ENCODE results near the gene GIMAP1.

Gene GIMAP1

DNA sequence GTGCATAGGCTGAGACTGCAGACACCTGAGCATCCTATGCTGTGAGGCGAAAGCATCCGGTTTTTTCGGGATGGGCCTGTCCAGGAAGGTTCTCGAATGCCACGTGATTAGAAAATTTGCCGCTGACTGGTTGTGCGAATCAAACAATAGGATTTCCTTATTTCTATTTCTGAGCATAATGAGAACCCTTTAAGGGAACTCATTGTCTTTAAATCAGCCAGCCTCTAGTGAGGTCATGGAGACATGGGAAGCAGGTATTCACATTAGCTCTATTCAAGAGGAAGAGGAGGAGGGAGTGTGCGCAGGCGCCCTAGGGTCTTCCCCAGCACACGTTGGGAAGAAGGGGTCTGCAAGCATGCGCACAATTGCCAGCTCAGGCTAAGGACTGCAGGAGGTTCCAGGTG is 5.6 kb downstream of the GIMAP1 start:
- DNase-seq (ENCODE audit: low read depth in 1 of 2, low spot score in 1 of 2) = no peak

DNA sequence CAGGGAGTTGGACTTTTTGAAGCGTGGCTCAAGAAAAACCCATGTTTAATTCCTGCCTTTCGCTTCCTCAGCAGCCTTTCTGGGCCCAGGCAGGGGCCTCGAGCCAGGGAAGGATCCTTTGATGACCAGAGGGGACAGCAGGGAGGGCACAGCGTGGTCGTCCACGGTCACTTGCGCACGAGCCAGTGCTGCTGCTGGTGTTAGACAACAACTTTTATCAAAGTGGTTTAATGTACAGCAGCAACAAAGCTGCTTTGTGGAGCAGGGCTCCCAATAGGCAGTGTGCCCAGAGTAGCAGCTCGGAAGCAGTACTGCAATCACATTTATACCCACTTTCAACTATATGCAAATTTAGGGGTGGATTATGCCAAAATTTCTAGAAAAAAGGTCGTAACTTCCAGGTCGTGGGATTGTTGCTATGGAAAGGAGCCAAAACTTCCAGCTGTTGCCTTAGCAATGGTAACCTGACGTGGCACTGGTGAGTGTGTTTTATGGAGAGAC is 6.1 kb downstream of the GIMAP1 start:
- DNase-seq (ENCODE audit: low read depth in 1 of 2, low spot score in 1 of 2) = no peak

DNA sequence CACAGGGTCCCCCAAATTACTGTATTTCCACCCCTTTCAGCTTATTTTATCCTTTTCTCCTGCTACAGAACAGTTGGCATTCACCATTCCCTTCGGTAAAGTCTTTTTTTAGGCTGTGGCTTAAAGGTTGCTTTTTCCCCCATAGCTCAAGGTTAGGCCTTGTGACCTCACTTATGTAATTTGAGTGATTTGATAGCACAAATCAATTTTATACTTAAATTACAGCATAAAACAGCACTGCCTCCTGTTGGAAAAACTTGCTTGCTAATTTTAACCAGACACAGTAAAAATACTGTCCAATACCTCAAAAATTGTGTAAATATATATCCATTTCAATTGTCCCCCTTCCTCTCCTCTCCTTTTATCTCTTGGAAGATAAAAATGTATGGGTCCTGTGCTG is 7.1 kb downstream of the GIMAP1 start:
- DNase-seq (ENCODE audit: low read depth in 1 of 2, low spot score in 1 of 2) = no peak

GRCh38 chr7:150727381-150727780 is 11.0 kb downstream of the GIMAP1 start:
- DNase-seq (ENCODE audit: low read depth in 1 of 2, low spot score in 1 of 2) = no peak

GRCh38 chr7:150728011-150728410 is 11.6 kb downstream of the GIMAP1 start:
- no peak for DNase-seq (ENCODE audit: low read depth in 1 of 2, low spot score in 1 of 2)

- no peak for DNase-seq (ENCODE audit: low read depth in 1 of 2, low spot score in 1 of 2)
Measured at GRCh38 chr7:150728609-150729008, 12.2 kb downstream of the GIMAP1 start.

- DNase-seq (ENCODE audit: low read depth in 1 of 2, low spot score in 1 of 2) = no peak
Measured at GRCh38 chr7:150731916-150732315, 15.5 kb downstream of the GIMAP1 start.

GRCh38 chr7:150732786-150733481 is 16.5 kb downstream of the GIMAP1 start:
- no peak for DNase-seq (ENCODE audit: low read depth in 1 of 2, low spot score in 1 of 2)

DNA sequence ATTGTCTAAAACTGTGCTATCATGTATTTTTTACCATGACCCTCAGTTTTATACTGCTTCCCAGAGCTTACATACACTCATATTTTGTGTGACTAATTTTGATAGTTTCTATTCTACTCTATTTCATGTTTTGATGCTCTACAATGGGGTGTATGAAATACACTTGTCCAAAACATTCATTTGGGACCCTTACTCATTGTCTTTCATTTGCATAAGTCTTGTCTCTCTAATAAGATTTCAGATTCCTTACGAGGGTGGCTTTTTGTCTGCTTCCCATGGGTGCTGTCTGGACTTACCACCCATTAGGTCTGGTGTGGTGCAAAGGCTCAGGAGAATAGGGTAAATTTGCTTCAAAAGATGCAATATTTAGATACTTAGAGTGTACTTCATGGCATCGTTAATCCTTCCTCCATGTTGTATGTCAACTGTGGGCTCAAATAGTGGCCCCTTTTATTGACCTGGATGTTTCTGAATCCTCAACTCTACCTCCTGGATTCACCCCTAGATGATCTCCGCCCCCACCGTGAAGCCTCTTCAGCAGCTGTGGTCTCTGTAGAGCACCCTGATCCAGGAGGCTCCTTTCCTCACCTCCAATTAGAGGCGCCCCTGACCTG is 17.2 kb downstream of the GIMAP1 start:
- DNase-seq (ENCODE audit: low read depth in 1 of 2, low spot score in 1 of 2) = no peak

- no peak for DNase-seq (ENCODE audit: low read depth in 1 of 2, low spot score in 1 of 2)
Measured at GRCh38 chr7:150734254-150734653, 17.8 kb downstream of the GIMAP1 start.

GRCh38 chr7:150735596-150736358 is 19.4 kb downstream of the GIMAP1 start:
- no peak for DNase-seq (ENCODE audit: low read depth in 1 of 2, low spot score in 1 of 2)

DNA sequence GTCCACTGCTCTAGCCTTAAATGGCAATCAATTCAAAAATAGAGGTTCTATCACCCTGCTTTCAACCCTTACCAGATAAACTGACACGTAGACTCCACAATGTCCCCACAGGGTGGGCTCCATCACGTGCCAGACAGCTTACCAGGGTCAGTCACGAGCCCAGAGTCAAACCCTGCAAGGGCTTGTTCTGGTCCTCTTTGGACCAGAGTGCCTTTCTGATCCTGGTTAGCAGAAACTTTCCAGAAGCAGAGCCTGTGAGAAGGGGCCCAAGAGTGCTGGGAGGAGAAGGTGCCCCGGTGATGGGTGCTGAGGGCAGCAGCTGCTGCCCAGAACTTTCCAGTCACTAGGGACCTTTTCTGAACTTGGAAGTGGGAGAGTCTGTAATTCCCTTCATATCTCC is 20.5 kb downstream of the GIMAP1 start:
- no peak for DNase-seq (ENCODE audit: low read depth in 1 of 2, low spot score in 1 of 2)

DNA sequence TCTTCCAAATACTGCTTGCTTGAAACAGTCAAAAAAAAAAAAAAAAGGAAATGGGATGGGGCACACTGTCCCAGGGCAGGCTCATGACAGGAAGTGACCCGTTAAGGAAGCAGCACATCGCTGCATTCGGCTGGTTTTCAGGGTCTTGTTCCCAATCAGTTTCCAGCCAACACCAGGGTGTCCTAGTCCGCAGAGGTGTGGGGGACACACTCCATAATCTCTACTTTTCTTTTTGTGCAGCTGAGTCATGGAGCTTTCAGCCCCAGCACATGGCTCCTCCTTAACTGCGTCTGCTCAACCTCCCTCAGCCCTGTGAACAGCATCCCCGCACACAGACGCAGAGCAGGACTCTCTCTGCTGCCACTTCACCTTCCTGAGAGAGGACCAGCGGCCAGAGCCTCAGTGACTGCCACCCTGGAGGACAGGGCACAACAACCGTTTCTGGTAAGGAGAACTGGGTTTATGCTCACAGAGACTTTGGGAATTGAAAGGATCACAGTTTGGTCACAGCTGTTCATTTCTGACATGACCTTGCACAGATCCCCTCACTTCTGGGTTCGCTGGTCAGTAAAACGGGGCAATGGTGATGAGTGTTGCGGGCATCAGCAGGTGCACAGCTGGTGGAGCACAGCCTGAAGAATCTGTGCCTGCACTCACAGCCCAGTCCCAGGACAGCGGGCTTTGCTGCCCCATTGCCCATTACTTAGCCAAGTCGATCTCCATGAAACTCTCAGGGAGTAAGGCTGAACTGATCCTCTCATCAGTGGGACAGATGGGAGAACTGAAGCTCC is 21.0 kb downstream of the GIMAP1 start, which contains the start of gene GIMAP5:
Gene GIMAP5 (plus strand): TSS at position 154 of the 791 bp plus-strand sequence. CDS start 3,467 bp downstream, outside the sequence.
- peak in 1 of 2 donors; percentile 40 for DNase-seq (ENCODE audit: low read depth in 1 of 2, low spot score in 1 of 2)

GRCh38 chr7:150738092-150738491 is 21.7 kb downstream of the GIMAP1 start:
- DNase-seq (ENCODE audit: low read depth in 1 of 2, low spot score in 1 of 2) = no peak

DNA sequence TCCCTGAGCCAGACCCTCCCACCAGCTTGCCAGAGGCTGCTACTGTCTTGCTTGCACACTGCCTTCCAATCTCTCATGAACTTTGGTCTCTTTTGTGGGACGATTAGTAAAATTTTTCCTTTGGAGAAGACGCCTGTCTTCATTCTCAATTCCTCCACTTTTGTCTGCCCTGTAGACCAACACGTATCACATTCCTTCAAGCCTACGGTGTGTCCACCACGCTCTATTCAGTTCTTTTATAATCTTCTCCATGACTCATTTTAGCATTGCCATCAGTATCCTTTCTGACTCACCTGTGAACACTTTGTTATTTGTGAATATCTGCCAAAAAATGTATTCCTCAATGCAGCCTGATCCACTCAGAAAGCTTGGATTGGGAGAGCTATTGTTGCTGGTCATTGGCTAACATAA is 22.2 kb downstream of the GIMAP1 start:
- no peak for DNase-seq (ENCODE audit: low read depth in 1 of 2, low spot score in 1 of 2)

- DNase-seq (ENCODE audit: low read depth in 1 of 2, low spot score in 1 of 2) = no peak
Measured at GRCh38 chr7:150739033-150739432, 22.6 kb downstream of the GIMAP1 start.

- no peak for DNase-seq (ENCODE audit: low read depth in 1 of 2, low spot score in 1 of 2)
Measured at GRCh38 chr7:150740053-150740452, 23.6 kb downstream of the GIMAP1 start.

DNA sequence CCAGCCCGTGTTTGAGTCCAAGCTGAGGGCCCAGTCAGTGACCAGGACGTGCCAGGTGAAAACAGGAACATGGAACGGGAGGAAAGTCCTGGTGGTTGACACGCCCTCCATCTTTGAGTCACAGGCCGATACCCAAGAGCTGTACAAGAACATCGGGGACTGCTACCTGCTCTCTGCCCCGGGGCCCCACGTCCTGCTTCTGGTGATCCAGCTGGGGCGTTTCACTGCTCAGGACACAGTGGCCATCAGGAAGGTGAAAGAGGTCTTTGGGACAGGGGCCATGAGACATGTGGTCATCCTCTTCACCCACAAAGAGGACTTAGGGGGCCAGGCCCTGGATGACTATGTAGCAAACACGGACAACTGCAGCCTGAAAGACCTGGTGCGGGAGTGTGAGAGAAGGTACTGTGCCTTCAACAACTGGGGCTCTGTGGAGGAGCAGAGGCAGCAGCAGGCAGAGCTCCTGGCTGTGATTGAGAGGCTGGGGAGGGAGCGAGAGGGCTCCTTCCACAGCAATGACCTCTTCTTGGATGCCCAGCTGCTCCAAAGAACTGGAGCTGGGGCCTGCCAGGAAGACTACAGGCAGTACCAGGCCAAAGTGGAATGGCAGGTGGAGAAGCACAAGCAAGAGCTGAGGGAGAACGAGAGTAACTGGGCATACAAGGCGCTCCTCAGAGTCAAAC is 26.0 kb downstream of the GIMAP1 start:
- no peak for DNase-seq (ENCODE audit: low read depth in 1 of 2, low spot score in 1 of 2)

- no peak for DNase-seq (ENCODE audit: low read depth in 1 of 2, low spot score in 1 of 2)
Measured at GRCh38 chr7:150744041-150744656, 27.7 kb downstream of the GIMAP1 start.

GRCh38 chr7:150745086-150745485 is 28.7 kb downstream of the GIMAP1 start:
- no peak for DNase-seq (ENCODE audit: low read depth in 1 of 2, low spot score in 1 of 2)
